Tracheal epithelial cell (primary cell): ENCODE data around the gene USP20. TPM values are rescaled to one million over a fixed set of nuclear protein-coding genes. Genes with fewer than 3 reads are reported as not detected.

Experiments
- total RNA-seq: library from RNA; depleted of rRNA; stranded (reverse); fragments of >200 nt; gene quantifications from 2 replicates; pipeline ENCODE4 v1.2.1, GENCODE V29; 2014

USP20 gene
- total RNA-seq = 6.0 and 6.6 TPM in 2 replicates

DNA sequence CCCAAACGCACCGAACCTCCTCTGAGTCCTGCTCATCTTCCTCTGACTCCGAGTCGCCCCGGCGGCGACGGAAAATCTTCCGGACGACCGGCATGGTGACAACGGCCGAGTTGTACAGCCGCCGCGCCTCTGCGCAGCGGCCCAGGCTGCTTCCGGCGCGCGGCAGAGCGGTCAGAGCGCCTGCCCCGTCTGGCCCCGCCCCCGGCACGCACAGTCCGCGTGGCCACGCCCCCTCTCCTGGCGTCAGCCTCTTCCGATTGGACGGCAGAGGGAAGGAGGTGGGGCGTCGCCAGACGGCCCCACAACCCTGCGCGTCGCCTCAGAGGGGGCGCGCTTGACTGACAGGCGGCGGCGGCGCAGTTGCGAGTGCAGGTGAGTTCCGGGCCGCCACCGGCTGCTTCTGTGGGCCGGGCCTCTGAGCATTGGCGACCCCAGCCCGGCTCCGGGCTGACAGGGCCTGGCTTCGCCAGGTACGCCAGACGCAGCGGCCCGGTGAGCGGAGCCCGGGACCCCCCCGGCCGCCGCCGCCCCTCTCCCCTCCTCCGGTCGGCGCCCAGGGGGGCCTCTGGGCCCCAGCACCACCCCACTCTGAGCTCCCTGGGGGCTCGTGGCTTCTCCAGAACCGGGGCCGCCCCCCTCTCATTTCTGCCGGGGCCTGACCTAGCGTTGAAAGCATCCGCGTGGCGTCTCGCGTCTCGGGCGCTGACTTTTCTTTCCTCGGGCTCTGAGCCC lies at the start of gene USP20, which contains the start of gene C9orf78:
Gene USP20 (plus strand): TSS at position 331 of the 732 bp plus-strand sequence. CDS start 17,098 bp downstream, outside the sequence.
Gene C9orf78 (minus strand): TSS at position 148 of the 732 bp plus-strand sequence. CDS start 54 bp downstream, at position 94.

DNA sequence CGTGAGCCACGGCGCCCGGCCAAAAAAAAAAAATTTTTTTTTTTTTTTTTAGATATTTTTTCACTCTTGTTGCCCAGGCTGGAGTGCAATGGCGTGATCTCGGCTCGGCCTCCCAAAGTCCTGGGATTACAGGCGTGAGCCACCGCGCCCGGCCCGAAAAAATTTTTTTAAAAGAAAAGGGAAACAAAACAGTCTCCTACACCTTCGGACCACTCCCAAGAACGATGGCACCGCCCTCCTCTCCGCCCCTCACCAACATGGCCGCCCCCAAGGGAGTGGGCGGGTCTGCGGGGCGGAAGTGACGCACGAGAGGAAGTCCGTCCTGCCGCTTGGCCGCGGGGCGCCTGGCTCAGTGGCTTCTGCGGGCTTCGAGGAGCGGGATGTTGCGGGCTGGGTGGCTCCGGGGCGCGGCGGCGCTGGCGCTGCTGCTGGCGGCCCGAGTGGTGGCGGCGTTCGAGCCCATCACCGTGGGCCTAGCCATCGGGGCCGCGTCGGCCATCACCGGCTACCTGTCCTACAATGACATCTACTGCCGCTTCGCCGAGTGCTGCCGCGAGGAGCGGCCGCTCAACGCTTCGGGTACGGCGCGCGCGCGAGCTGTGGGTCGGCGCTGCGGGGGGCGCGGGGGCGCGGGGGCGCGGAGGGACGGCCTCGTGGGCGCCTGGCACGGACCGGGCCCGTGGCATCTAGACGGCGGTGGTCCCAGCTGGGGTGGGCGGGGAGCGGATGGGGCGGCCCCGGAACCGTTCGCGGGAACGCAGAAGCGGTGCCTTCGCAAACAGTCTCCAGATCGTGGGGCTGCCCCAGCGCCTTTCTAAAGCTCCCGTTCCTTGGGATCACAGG lies 32.2 kb upstream of the USP20 start, which contains the start of gene TOR1B:
Gene TOR1B (plus strand): TSS at position 352 of the 843 bp plus-strand sequence. CDS start 29 bp downstream, at position 381.

DNA sequence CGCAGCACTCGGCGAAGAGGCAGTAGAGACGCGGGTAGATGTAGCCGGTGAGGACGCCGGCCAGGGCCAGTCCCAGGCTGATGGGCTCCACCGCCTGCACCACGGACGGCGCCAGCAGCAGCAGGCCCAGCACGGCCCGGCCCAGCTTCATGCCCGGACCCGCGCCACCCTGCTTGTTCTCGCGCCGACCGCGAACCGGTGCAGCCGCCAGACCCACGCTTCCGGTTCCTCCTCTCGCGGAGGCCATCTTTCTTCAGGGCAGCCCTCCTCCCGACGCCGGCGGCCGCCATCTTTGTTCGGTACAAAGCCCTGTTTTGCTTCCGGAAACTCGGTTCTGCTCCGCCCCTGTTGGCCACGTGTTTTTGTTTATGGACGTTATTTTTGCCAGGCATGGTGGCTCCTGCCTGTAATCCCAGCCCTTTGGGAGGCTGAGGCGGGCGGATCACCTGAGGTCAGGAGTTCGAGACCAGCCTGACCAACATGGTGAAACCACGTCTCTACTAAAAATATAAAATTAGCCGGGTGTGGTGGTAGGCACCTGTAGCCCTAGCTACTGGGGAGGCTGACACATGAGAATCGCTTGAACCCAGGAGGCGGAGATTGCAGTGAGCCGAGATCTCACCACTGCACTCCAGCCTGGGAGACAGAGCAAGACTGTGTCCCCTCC lies 11.2 kb upstream of the USP20 start, which contains the start of gene TOR1A:
Gene TOR1A (minus strand): TSS at position 202 of the 667 bp plus-strand sequence. CDS start 51 bp downstream, at position 151.

Other genes with a start within 250 kb of the USP20 start
- not detected in 2 replicates for gene C9orf50, start 214.4 kb upstream of the USP20 start, total RNA-seq
- gene NTMT1, start 209.3 kb upstream of the USP20 start, total RNA-seq = 26.6 and 32.3 TPM in 2 replicates
- 13.0 and 18.1 TPM in 2 replicates for gene ASB6, start 193.3 kb upstream of the USP20 start, total RNA-seq
- 0.24 TPM in 1 of 2 replicates, not detected in the other for gene PRRX2, start 169.8 kb upstream of the USP20 start, total RNA-seq
- gene PTGES, start 82.4 kb upstream of the USP20 start, total RNA-seq = 20.5 and 25.8 TPM in 2 replicates
- gene TOR1B, start 32.3 kb upstream of the USP20 start, total RNA-seq = 19.4 and 19.8 TPM in 2 replicates
- 23.9 and 36.4 TPM in 2 replicates for gene TOR1A, start 11.3 kb upstream of the USP20 start, total RNA-seq
- gene C9orf78, start 183 bp upstream of the USP20 start, total RNA-seq = 31.1 and 31.6 TPM in 2 replicates
- gene FNBP1, start 207.7 kb downstream of the USP20 start, total RNA-seq = 12.6 and 15.2 TPM in 2 replicates
- gene GPR107, start 218.4 kb downstream of the USP20 start, total RNA-seq = 19.3 and 21.1 TPM in 2 replicates